CD4-positive, alpha-beta T cell treated with Interleukin-6 for 4 hours (primary cell): Measurements from ENCODE around the gene ASB16.
"Not testable (repeated sequence)": the region's sequence is repeated elsewhere in the genome, so short reads cannot be mapped to it uniquely, and the experiment has no call there.

ENCODE experiments used
- DNase-seq: peaks from one replicate; pipeline ENCODE4 v3.0.0-alpha.2; 2020; ENCODE audit warnings: mixed read lengths

ASB16 gene

DNA sequence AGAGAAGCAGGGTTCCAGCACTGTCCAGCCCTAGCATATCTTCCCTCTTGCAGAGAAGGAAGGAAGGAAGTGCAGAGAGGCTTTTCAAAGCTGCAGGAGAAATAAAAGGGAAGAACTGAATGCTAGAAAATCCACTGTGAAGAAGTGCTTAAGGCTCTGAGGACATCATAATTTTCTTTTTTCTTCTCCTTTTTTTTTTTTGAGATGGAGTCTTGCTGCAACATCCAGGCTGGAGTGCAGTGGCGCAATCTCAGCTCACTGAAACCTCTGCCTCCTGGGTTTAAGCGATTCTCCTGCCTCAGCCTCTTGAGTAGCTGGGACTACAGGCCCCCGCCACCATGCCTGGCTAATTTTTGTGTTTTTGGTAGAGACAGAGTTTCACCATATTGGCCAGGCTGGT, 21.4 kb upstream of the ASB16 start:
- DNase-seq: not testable (repeated sequence)

DNA sequence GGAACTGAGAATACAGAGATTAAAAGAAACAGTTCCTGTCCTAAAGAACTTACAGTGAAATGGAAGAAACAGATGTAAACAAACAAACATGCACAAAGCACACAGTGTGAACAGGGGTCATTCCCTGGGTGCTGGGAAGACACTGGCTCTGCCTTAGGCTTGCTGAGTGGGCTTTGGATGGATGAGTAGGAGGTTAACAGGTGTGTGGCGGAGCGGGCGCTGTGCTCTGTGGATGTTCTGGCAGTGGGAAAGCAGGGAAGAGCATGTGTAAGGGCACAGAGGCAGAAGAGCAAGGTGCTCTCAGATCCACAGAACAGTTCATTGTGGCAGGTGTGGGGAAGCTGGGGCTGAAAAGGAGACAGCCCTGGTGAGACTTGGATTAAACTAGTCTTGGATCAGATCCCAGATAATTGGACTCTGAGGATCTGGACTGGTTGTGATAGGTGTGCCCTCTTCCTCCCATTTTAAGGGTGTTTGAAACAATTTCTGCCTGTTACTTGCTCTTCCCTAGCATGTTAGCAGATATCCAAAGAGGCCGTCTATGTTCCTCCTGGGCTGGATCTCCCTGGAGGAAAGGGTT, 20.7 kb upstream of the ASB16 start:
- DNase-seq: no peak

- DNase-seq: no peak
Measured at GRCh38 chr17:44152875-44153274, 17.6 kb upstream of the ASB16 start.

- DNase-seq: no peak
Measured at GRCh38 chr17:44155488-44155887, 15.0 kb upstream of the ASB16 start.

GRCh38 chr17:44159519-44160210, 10.8 kb upstream of the ASB16 start:
- DNase-seq: peak; percentile 32

GRCh38 chr17:44164476-44164875, 6.0 kb upstream of the ASB16 start:
- no peak for DNase-seq

- no peak for DNase-seq
Measured at GRCh38 chr17:44167181-44167861, 3.2 kb upstream of the ASB16 start.

DNA sequence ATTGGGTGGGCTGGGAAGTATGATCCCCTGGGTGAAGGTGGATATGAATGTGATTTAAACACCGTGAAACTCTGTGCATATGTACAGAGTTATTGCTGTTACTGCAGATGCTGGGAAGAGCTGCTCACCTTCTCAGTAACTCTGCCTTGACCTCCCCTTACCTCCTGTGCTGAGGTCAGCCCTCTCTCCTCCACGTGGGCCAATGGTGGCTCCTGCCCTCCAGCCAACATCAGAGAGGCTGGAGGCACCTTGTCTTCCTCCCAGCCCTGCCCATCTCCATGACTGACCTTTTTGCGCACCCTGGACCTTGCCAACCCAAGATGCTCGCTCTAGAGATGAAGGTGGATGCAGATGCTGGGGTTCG, 387 bp upstream of the ASB16 start:
- DNase-seq: no peak

DNA sequence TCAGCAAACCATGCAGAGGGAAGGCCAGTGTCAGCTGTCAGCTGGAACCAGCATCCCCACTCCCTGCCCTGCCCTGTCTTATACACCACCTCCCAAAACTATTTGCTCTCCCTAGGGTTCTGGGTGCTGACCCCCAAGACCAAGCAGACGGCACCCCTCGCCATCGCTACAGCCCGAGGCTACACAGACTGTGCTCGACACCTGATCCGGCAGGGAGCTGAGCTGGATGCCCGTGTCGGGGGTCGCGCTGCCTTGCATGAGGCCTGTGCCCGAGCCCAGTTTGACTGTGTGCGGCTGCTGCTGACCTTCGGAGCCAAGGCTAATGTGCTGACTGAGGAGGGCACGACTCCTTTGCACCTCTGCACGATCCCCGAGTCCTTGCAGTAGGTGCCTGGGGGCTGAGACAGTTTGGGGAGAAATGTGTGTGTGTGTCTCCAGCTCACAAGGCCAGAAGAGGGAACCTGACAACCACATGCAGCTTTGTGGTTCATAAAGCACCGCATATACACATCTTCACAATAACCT, 1.5 kb downstream of the ASB16 start:
- DNase-seq: no peak

GRCh38 chr17:44174427-44174826, 3.9 kb downstream of the ASB16 start:
- DNase-seq: no peak

- no peak for DNase-seq
Measured at GRCh38 chr17:44176257-44176656, 5.8 kb downstream of the ASB16 start.

GRCh38 chr17:44176671-44177501, 6.4 kb downstream of the ASB16 start:
- DNase-seq: no peak

DNA sequence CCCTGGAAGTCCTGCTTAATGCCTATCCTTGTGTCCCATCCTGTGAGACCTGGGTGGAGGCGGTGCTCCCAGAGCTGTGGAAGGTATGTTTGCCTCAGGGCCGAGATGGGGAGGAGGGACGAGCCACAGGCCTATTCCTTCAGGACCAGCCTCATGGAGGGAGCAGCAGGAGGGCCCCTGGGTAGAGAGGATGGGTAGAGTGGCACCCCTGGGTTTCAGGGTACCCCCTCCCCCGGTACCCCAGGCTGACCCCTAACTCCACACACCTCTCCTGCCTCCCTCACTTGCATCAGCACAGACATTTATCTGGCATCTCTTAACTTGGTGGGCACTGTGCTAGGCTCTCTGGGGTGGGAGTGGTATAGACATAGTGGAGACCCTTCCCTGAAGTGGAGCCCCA, 7.1 kb downstream of the ASB16 start:
- DNase-seq: no peak

DNA sequence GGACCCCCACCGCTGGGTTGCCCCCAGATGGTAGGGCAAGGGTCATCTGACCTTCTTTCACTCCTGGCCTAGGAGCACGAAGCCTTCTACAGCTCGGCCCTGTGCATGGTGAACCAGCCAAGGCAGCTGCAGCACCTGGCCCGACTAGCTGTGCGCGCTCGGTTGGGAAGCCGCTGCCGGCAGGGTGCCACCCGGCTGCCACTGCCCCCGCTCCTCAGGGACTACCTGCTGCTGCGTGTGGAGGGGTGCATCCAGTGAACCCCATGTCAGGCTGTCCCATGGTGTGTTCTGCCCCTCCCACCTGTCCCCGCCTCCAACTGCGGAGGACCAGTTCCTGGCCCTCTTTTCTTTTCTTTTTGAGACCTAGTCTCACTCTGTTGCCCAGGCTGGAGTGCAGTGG, 7.6 kb downstream of the ASB16 start:
- DNase-seq: no peak

- DNase-seq: no peak
Measured at GRCh38 chr17:44183024-44183423, 12.5 kb downstream of the ASB16 start.

DNA sequence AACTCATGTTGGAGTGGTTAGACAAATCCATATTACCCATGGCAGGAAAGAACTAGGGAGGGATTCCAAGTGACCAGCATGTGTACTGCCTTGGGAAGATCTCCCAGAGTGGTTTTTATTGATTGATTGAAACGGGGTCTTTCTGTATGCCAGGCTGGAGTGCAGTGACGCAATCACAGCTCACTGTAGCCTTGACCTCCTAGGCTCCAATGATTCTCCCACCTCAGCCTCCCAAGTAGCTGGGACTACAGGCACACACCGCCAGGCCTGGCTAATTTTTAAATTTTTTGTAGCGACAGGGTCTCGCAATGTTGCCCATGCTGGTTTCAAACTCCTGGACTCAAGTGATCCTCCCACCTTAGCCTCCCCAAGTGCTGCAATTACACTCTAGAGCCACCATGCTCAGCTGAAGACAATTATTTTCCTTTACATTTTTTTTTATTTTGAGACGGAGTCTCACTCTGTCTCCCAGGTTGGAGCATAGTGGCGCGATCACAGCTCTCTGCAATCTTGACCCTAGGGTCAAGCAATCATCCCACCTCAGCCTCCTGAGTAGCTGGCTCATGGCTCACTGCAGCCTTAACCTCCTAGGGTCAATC, 13.8 kb downstream of the ASB16 start:
- no peak for DNase-seq

GRCh38 chr17:44186307-44187130, 16.0 kb downstream of the ASB16 start, which contains the start of gene TMUB2:
Gene TMUB2 (plus strand): TSS chr17:44186972. CDS start chr17:44187709, 737 bp downstream.
- peak; percentile 100 for DNase-seq

DNA sequence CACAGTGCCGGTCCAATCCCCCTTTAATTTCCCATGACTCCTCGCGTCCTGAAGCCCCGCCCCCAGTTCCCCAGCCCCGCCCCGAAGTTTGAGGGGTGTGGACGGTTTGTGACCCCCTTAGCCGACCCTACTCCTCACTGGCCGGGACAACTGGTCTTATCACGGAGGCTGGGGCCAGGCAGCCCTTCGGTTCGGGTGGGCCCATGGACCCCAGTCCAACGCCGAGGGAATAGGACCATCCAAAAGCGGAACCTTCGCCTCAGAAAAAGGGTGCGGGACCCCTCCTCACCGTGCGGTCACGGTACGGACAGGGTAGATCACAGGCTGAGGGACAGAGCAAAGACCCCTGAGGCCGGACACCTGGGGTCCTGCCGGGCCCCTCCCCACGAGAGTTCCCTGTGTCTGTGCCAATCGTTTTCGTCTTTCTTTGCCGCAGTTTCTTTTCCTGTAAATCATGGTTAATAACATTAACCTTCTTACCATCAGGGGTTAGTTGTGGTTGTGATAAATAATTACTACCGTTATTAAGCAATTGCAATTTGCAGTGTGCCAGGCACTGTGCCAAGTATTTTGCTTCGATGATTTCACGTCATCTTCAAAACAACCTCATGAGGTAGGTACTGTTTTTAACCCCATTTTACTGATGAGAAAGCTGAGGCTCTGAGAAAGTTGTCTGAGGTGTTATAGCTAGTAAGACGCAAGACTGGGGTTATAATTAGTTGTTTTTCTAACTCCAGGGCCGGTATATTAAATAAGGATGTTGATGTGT, 16.8 kb downstream of the ASB16 start:
- peak; percentile 31 for DNase-seq

- DNase-seq: no peak
Measured at GRCh38 chr17:44188576-44189403, 18.3 kb downstream of the ASB16 start.

- no peak for DNase-seq
Measured at GRCh38 chr17:44190481-44190880, 20.0 kb downstream of the ASB16 start.
